GM23338 (cell line): ENCODE results near the gene FCGBP. TPM values are rescaled to one million over a fixed set of nuclear protein-coding genes. Genes with fewer than 3 reads are reported as not detected.

Experiments
- ATAC-seq: fragments of 200-7000 bp; cut with Tn5 transposase; 3 replicates; pipeline ENCODE4 v1.9.1; 2020
- DNase-seq: peaks from one replicate; pipeline ENCODE4 v3.0.0-alpha.2; 2015; ENCODE audit warnings: low spot score
- H2AFZ ChIP-seq: fragments of 200-600 bp; sonication (generic); 2 replicates; pipeline ENCODE4 v1.8.0; 2016; ENCODE audit warnings: antibody characterized with exemption, mild to moderate bottlenecking, moderate library complexity
- H3F3A ChIP-seq: fragments of 200-600 bp; sonication (generic); replicated peaks from 2 replicates; pipeline ENCODE4 v1.8.0; 2017; ENCODE audit warnings: antibody characterized with exemption, mixed run types, low read depth
- H3K27ac ChIP-seq: fragments of 200-600 bp; sonication (generic); 2 replicates; pipeline ENCODE4 v1.6.1; 2016; ENCODE audit warnings: low read depth
- H3K27me3 ChIP-seq: fragments of 200-600 bp; sonication (generic); 2 replicates; pipeline ENCODE4 v1.8.0; 2016; ENCODE audit warnings: mild to moderate bottlenecking, mixed run types, moderate library complexity; ENCODE audit not compliant: insufficient read depth
- H3K36me3 ChIP-seq: fragments of 200-600 bp; sonication (generic); 2 replicates; pipeline ENCODE4 v1.8.0; 2016; ENCODE audit warnings: mild to moderate bottlenecking; ENCODE audit not compliant: insufficient read depth
- H3K4me1 ChIP-seq: fragments of 200-600 bp; sonication (generic); 2 replicates; pipeline ENCODE4 v1.8.0; 2016; ENCODE audit warnings: mild to moderate bottlenecking, moderate library complexity; ENCODE audit not compliant: insufficient read depth
- H3K4me2 ChIP-seq: fragments of 200-600 bp; sonication (generic); 2 replicates; pipeline ENCODE4 v1.7.1; 2017; ENCODE audit warnings: mixed run types
- H3K4me3 ChIP-seq: fragments of 200-600 bp; sonication (generic); 2 replicates; pipeline ENCODE4 v1.6.1; 2016; ENCODE audit warnings: mixed run types
- H3K79me2 ChIP-seq: fragments of 200-600 bp; sonication (generic); replicated peaks from 2 replicates; pipeline ENCODE4 v1.8.0; 2017; ENCODE audit warnings: mild to moderate bottlenecking; ENCODE audit not compliant: insufficient read depth
- H3K9me2 ChIP-seq: fragments of 200-600 bp; sonication (generic); 2 replicates; pipeline ENCODE4 v1.8.0; 2017; ENCODE audit not compliant: insufficient read depth
- H4K20me1 ChIP-seq: fragments of 200-600 bp; sonication (generic); replicated peaks from 2 replicates; pipeline ENCODE4 v1.8.0; 2017; ENCODE audit warnings: mild to moderate bottlenecking; ENCODE audit not compliant: insufficient read depth
- H3K27ac Mint-ChIP-seq: 2 replicates; pipeline ENCODE4 v1.8.0; 2020; ENCODE audit warnings: inconsistent platforms, mild to moderate bottlenecking, moderate library complexity, mixed read lengths
- H3K27me3 Mint-ChIP-seq: 3 replicates; pipeline ENCODE4 v1.8.0; 2022; ENCODE audit warnings: low read depth, mild to moderate bottlenecking, moderate library complexity, mixed read lengths, inconsistent platforms; ENCODE audit not compliant: insufficient read depth, poor library complexity
- H3K36me3 Mint-ChIP-seq: 3 replicates; pipeline ENCODE4 v1.8.0; 2021; ENCODE audit warnings: low read depth, mild to moderate bottlenecking, inconsistent platforms, moderate library complexity, mixed read lengths
- H3K4me1 Mint-ChIP-seq: 3 replicates; pipeline ENCODE4 v1.8.0; 2020; ENCODE audit warnings: mild to moderate bottlenecking, inconsistent platforms, mixed read lengths
- H3K4me3 Mint-ChIP-seq: 3 replicates; pipeline ENCODE4 v1.8.0; 2021; ENCODE audit warnings: moderate library complexity, mild to moderate bottlenecking, inconsistent platforms, mixed read lengths
- H3K9me3 Mint-ChIP-seq: 3 replicates; pipeline ENCODE4 v1.8.0; 2020; ENCODE audit warnings: moderate library complexity, mild to moderate bottlenecking, inconsistent platforms, mixed read lengths
- CREB1 ChIP-seq: fragments of 250-450 bp; sonication (Bioruptor Pico); IDR thresholded peaks from 2 replicates; pipeline ENCODE4 v1.5.0; 2020; ENCODE audit warnings: low read depth, mild to moderate bottlenecking, moderate library complexity
- CTCF ChIP-seq, 2 experiments: fragments of 200-600 bp in 1 of 2; sonication (generic) in 1 of 2; conservative IDR thresholded peaks; 2 replicates each; pipeline versions ENCODE4 v1.5.1 to v1.6.1; 2016 to 2017; ENCODE audit warnings: antibody characterized with exemption in 2 of 2, low read depth in 2 of 2, mild to moderate bottlenecking in 2 of 2, moderate library complexity in 1 of 2
- ETS1 ChIP-seq: IDR thresholded peaks from 2 replicates; pipeline ENCODE4 v1.6.1; 2016; ENCODE audit warnings: antibody characterized with exemption
- EZH2 ChIP-seq: fragments of 200-600 bp; sonication (generic); IDR thresholded peaks from one replicate; pipeline ENCODE4 v1.8.0; 2017; ENCODE audit warnings: antibody characterized with exemption, mild to moderate bottlenecking, low read depth; ENCODE audit not compliant: unreplicated experiment
- EZH2phosphoT487 ChIP-seq: fragments of 200-600 bp; sonication (generic); IDR thresholded peaks from one replicate; pipeline ENCODE4 v1.8.1; 2018; ENCODE audit warnings: antibody characterized with exemption; ENCODE audit not compliant: unreplicated experiment
- JUNB ChIP-seq: IDR thresholded peaks from one replicate; pipeline ENCODE4 v1.6.1; 2016; ENCODE audit warnings: antibody characterized with exemption; ENCODE audit not compliant: unreplicated experiment
- NANOG ChIP-seq: IDR thresholded peaks from 2 replicates; pipeline ENCODE4 v1.6.1; 2016; ENCODE audit warnings: antibody characterized with exemption, borderline replicate concordance
- POLR2AphosphoS5 ChIP-seq: IDR thresholded peaks from 2 replicates; pipeline ENCODE4 v1.6.1; 2016; ENCODE audit warnings: antibody characterized with exemption, low read depth
- REST ChIP-seq: IDR thresholded peaks from one replicate; pipeline ENCODE4 v1.6.1; 2018; ENCODE audit warnings: antibody characterized with exemption; ENCODE audit not compliant: unreplicated experiment
- STAT1 ChIP-seq: IDR thresholded peaks from one replicate; pipeline ENCODE4 v1.6.1; 2016; ENCODE audit warnings: antibody characterized with exemption; ENCODE audit not compliant: unreplicated experiment
- ZNF114 ChIP-seq: fragments of 250-450 bp; sonication (Bioruptor Pico); IDR thresholded peaks from 2 replicates; pipeline ENCODE4 v1.5.0; 2020; ENCODE audit warnings: mild to moderate bottlenecking, moderate library complexity
- ZNF331 ChIP-seq: fragments of 250-450 bp; sonication (Bioruptor Pico); IDR thresholded peaks from 2 replicates; pipeline ENCODE4 v1.5.0; 2020; ENCODE audit warnings: low read depth, mild to moderate bottlenecking, moderate library complexity
- polyA plus RNA-seq: library from polyadenylated mRNA; unstranded; fragments of >200 nt; fragmentation: Nextera tagmentation; extraction: Ambion mirVana; gene quantifications from 2 replicates; pipeline ENCODE4 v1.2.1, GENCODE V29; 2016
- total RNA-seq: library from RNA; depleted of rRNA; stranded (reverse); fragments of >200 nt; shearing (Covaris generic); gene quantifications from 2 replicates; pipeline ENCODE4 v1.2.3, GENCODE V29; 2014

The FCGBP gene
- total and polyA plus RNA-seq, 2 experiments from 2014 or later: 0.44 to 3.6 TPM

GRCh38 chr19:39949026-39949747 is 14.8 kb upstream of the FCGBP start (continued):
- TF ChIP-seq JUNB (no peak), EZH2 (no peak), CTCF (conservative IDR thresholded peaks at IDR 0.05; ENCODE audit: low read depth in 2 of 2) (no peak), ETS1 (no peak)

GRCh38 chr19:39946532-39946931 is 12.1 kb upstream of the FCGBP start:
- Histone ChIP-seq H3K4me2 (no peak overlapping the region), H3K9me2 (no peaks in the 10 kb centered on the region), H3K79me2 (no peaks in the 10 kb centered on the region), H4K20me1 (no peaks in the 10 kb centered on the region), H3K36me3 (no peaks in the 10 kb centered on the region), H3K27ac (no peak overlapping the region), H3K4me3 (no peak overlapping the region), H3F3A (no peaks in the 10 kb centered on the region), H3K4me1 (no peaks in the 10 kb centered on the region), H3K27me3 (no peaks in the 10 kb centered on the region), H2AFZ (no peak overlapping the region)
- Mint-ChIP-seq H3K9me3 (no peaks in the 10 kb centered on the region; the same call in 1 of the 3 replicates), H3K4me1 (peaks cover 12% of the 10 kb centered on the region), H3K4me3 (no peak overlapping the region), H3K27me3 (peaks cover 2% of the 10 kb centered on the region), H3K27ac (no peak overlapping the region), H3K36me3 (no peaks in the 10 kb centered on the region)
- DNase-seq (no peak), ATAC-seq (no peak)
- TF ChIP-seq ZNF114 (CRISPR knock-in tag) (no peak), CREB1 (CRISPR knock-in tag) (no peak), STAT1 (no peak), EZH2 (no peak), ETS1 (no peak), EZH2phosphoT487 (no peak), ZNF331 (CRISPR knock-in tag) (no peak), REST (no peak), POLR2AphosphoS5 (no peak), CTCF (conservative IDR thresholded peaks at IDR 0.05; ENCODE audit: low read depth in 2 of 2) (no peak), NANOG (no peak)
